PFSK-1 (cell line): Measurements from ENCODE around the gene GOT1.

Source experiments
- POLR2AphosphoS5 ChIP-seq: IDR thresholded peaks from 2 replicates; pipeline ENCODE4 v1.6.1; 2012; ENCODE audit warnings: low read depth, mild to moderate bottlenecking, control low read depth, low read length, moderate library complexity
- TAF1 ChIP-seq: IDR thresholded peaks from 2 replicates; pipeline ENCODE4 v1.6.1; 2012; ENCODE audit warnings: low read length, control low read depth, borderline replicate concordance; ENCODE audit not compliant: insufficient read depth
- TF ChIP-seq, protein P1 (sequence below), 2 experiments: IDR thresholded peaks; 2 replicates each; pipeline versions ENCODE4 v1.6.1 to v1.8.0; 2011 to 2012; ENCODE audit warnings: low read depth in 2 of 2, low read length in 2 of 2, control low read depth in 1 of 2, inconsistent platforms in 1 of 2, mild to moderate bottlenecking in 1 of 2, moderate library complexity in 1 of 2; ENCODE audit not compliant: insufficient read depth in 1 of 2

DNA sequence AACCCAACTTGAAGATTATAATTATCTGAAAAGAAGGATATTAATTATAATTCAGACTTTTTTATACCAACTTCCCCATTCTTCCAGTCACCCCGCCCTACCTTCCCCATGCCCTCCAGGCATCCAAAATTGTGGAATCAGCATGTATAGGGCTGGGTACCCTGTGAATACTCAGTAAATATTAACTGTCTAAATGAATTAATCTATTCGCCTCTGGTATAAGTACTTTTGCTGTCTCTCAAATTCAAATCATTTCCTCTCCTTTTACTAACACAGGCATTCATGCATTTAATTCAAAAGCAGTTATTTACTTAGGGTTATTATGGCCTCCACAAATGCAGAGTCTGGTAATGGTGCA lies 26.5 kb upstream of the GOT1 start:
- TF ChIP-seq POLR2AphosphoS5 (no peak), TAF1 (no peak)
- TF ChIP-seq, protein P1, sequence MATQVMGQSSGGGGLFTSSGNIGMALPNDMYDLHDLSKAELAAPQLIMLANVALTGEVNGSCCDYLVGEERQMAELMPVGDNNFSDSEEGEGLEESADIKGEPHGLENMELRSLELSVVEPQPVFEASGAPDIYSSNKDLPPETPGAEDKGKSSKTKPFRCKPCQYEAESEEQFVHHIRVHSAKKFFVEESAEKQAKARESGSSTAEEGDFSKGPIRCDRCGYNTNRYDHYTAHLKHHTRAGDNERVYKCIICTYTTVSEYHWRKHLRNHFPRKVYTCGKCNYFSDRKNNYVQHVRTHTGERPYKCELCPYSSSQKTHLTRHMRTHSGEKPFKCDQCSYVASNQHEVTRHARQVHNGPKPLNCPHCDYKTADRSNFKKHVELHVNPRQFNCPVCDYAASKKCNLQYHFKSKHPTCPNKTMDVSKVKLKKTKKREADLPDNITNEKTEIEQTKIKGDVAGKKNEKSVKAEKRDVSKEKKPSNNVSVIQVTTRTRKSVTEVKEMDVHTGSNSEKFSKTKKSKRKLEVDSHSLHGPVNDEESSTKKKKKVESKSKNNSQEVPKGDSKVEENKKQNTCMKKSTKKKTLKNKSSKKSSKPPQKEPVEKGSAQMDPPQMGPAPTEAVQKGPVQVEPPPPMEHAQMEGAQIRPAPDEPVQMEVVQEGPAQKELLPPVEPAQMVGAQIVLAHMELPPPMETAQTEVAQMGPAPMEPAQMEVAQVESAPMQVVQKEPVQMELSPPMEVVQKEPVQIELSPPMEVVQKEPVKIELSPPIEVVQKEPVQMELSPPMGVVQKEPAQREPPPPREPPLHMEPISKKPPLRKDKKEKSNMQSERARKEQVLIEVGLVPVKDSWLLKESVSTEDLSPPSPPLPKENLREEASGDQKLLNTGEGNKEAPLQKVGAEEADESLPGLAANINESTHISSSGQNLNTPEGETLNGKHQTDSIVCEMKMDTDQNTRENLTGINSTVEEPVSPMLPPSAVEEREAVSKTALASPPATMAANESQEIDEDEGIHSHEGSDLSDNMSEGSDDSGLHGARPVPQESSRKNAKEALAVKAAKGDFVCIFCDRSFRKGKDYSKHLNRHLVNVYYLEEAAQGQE (IDR thresholded peaks at IDR 0.05; ENCODE audit: insufficient read depth in 1 of 2, low read depth in 2 of 2, low read length in 2 of 2): no peak
